GM20000 (cell line): ENCODE results near the gene CHST11.
A peak's percentile ranks its signal among the peaks of the same experiment; 100 is the strongest.

Experiments
- DNase-seq: peaks from one replicate; pipeline ENCODE4 v3.0.0; 2012; ENCODE audit warnings: low spot score
- TF ChIP-seq, protein P1 (sequence below): IDR thresholded peaks from 2 replicates; pipeline ENCODE4 v1.5.1; 2012; ENCODE audit warnings: mild to moderate bottlenecking, control low read depth; ENCODE audit errors: extremely low read depth, missing control alignments

The CHST11 gene

DNA sequence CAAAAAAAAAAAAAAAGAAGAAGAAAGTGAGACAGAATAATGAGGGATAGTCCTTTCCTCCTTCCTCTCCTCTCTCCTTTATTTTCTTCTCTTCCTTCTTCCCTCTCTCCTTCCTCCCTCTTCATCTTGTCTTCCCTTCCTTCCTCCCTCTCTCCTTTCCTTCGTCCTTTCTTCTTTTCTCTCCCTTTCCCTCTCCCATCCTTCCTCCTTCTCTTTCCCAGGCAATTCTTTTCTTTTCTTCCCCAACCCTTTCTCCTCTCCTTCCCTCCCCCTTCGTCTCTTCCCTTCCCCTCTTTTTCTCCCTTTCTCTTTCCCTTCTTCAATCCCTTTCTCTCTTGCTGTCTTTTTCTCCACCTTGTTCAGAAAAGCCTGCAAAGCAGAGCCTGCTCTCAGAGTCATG is 3.6 kb upstream of the CHST11 start:
- no peak for DNase-seq
- TF ChIP-seq, protein P1, sequence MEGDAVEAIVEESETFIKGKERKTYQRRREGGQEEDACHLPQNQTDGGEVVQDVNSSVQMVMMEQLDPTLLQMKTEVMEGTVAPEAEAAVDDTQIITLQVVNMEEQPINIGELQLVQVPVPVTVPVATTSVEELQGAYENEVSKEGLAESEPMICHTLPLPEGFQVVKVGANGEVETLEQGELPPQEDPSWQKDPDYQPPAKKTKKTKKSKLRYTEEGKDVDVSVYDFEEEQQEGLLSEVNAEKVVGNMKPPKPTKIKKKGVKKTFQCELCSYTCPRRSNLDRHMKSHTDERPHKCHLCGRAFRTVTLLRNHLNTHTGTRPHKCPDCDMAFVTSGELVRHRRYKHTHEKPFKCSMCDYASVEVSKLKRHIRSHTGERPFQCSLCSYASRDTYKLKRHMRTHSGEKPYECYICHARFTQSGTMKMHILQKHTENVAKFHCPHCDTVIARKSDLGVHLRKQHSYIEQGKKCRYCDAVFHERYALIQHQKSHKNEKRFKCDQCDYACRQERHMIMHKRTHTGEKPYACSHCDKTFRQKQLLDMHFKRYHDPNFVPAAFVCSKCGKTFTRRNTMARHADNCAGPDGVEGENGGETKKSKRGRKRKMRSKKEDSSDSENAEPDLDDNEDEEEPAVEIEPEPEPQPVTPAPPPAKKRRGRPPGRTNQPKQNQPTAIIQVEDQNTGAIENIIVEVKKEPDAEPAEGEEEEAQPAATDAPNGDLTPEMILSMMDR = no peak

DNA sequence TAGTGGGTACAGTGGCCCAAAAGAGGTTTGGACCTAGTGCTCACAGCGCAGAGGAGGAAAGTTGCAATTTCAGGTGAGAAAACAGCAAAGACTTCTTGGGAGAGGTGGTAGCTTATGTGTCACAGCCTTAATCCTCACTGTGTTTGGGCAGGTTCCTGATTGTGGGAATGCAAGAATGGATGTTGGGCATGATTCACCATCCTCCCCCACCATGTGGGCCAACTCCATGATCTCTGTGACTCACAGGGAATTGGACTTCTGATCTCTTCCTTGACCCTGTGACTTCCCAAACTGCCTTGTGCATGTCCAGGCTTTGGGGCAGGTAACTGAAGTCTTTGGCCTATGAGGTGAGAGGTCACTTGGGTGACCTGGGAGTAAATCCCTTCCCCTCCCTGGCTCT is 1.8 kb upstream of the CHST11 start:
- no peak for DNase-seq
- TF ChIP-seq, protein P1 = no peak

DNA sequence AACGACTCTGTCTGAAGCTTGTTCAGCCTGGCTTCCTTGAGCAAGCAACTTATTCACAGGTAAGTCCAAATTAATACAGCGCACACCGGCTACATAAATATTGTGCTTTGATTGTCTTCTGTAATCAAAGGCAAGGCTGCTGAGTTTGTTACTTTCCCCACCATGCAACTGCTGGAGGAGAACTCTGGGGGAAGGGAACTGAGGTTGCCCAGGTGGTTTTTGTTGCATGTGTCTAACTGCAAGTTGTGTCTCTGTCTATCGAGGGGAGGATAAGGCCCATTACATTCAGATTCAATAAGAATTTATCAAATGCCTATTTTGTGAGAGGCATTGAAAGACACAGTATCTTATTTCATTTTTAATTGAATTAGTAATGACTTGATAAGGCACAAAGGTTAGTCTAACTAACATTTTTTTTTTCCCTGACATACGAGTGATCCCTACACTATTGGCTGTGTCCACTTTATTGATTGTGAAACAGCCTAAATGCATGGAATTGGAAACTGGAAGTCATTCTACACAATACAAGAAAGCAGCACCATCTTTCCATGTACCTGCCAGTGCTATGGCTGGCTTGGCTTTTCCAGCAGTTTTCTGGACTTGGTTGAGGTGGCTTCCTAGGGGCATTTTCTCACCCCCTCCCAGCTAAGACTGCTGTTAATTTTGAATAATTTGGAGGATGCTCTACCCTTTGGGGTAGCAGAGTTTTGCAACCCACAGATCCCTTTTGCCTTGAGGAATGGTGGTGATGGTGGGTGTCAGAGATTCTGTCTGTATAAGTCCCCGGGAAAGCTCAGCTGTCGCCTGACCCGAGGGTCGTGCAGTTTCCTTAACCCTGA is 951 bp upstream of the CHST11 start:
- TF ChIP-seq, protein P1 = no peak
- no peak for DNase-seq

DNA sequence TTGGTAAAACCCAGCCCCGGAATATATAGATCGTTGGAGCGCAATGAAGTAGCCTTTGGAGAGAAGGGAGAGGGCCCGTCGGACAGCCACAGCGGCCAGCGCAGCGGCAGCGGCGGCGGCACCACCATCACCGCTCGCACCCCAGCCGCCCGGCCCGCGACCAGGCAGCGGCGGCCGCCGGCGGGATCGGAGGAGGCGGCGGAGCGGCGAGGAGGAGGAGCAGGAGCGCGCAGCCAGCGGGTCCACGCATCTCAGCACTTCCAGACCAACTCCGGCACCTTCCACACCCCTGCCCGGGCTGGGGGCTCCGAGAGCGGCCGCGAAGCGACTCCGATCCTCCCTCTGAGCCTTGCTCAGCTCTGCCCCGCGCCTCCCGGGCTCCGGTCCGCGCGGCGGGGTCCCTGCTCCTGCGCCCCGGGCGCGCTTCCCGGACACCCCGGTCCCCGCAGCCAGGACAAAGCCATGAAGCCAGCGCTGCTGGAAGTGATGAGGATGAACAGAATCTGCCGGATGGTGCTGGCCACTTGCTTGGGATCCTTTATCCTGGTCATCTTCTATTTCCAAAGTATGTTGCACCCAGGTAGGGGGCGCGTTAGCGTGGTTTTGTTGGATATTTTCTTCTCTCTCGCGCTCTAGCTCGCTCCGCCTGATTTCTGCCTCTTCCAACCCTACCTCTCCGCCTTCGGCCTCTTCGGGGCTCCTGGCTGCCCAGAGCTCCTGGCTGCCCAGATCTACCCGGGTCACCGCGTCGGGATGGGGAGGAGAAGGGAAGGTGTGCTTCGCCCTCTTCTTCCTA is 400 bp downstream of the CHST11 start:
- TF ChIP-seq, protein P1 = peak; percentile 54
- DNase-seq = peak; percentile 82

DNA sequence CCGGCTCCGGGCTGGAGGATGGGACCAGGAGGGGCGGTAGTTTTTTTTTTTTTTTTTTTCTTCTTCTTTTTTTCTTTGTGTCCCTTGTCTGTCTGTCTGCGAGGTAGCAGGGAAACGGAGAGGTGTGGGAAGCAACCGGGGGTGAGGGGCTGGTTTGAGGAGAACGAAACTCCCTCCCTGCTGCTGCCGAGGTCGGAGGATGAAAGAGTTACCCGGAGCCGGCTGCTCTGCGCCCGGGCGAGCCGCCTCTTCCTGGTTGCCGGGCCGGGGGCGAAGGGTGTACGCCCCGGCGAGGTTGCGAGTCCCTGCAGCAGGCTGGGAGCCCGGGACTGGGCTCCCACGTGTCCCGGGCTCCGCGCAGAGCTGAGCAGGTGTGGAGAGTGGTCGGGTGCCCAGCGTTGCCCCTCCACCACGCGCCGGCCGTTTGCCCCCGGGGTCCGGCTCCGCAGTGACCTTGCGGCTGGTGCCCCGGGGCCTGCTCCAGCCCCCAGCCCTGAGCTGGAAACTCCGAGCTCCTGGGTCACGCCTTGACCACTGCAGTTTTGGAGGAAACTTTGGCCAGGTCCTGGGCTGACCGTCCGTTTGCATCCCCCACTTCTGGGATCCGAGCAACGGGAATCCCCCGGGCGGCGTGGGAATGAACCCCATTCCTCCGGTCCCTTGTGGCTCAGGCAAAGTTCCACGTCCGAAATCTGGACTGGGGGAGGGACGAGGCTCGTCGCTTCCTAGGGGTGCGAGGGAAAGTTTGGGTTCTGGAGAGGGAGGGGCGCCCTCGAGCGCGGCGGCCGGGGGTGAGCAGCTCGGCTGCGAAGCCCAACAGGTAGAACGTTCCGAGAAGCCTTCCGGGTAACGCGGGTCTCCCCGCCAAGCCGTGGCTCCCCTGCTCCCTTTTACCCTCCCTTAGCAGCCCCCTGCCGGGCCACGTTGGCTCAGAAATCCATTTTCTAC is 1.3 kb downstream of the CHST11 start:
- peak; percentile 80 for DNase-seq
- TF ChIP-seq, protein P1 = no peak

DNA sequence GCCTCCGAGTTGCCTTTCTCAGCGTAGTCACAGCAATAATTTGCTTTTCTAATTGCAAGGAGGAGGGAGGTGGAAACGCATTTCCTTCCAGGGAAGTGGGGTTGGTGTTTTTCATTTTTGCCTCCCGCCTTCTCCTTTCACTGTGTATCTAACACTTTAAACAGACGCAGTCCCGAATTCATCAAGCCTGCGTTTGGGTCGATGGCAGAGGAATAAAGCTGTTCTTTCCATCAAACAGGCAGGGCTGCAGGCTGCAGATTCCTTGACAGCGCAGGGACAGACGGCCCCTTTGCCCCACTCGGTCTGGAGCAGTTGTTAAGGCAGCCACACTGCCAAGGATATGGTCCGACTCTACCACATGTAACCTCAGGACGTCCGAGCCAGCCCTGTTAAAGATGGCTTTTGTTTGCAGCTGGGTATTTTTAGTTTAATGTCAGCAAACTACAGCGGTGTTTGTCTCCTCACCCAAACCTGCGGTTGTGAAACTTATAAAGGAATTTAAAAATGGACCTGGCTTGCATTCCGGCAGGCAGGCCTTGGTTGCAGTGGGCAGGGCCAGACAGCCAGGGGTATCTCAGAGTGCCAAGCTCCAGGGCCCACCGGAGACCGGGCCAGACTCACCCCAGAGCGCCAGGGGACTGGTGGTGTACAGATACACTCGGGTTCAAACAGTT is 2.1 kb downstream of the CHST11 start:
- TF ChIP-seq, protein P1 = no peak
- peak; percentile 32 for DNase-seq
